ENCODE data around the gene OSBPL6.
A peak's percentile ranks its signal among the peaks of the same experiment; 100 is the strongest.

Gene OSBPL6

DNA sequence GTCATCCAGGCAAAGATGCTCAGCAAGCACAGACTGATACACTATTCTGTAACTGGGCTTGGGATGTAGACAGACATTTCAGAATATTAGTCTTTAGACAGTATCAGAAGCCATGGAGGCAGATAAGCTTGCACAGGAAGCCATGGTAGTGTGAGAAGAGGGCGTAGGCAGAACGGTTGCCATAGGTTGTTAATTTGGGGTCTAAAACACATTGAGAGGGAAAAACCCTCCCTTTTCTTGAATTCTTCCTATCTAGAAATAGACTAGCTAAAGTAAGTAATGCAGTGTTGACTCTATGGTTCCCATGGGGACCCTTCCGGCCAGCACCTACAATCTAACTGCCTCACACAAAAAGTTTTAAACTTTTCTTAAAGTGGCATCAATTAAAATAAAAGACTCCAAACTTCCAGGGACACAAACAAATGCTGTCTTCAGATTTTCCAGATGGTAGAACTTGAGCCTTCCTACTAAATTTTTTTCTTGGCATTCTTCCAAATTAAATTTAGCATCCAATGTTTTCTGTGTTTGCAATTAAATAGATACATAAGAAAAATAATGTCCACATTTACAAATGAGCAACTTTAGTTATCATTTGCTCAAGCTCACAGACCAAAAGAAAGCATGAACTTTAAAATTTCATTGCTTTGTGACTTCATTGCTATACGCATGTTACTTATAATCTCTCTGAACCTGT is 254.8 kb downstream of the OSBPL6 start:
- no peak for DNase-seq (ENCODE audit: low read depth)

DNA sequence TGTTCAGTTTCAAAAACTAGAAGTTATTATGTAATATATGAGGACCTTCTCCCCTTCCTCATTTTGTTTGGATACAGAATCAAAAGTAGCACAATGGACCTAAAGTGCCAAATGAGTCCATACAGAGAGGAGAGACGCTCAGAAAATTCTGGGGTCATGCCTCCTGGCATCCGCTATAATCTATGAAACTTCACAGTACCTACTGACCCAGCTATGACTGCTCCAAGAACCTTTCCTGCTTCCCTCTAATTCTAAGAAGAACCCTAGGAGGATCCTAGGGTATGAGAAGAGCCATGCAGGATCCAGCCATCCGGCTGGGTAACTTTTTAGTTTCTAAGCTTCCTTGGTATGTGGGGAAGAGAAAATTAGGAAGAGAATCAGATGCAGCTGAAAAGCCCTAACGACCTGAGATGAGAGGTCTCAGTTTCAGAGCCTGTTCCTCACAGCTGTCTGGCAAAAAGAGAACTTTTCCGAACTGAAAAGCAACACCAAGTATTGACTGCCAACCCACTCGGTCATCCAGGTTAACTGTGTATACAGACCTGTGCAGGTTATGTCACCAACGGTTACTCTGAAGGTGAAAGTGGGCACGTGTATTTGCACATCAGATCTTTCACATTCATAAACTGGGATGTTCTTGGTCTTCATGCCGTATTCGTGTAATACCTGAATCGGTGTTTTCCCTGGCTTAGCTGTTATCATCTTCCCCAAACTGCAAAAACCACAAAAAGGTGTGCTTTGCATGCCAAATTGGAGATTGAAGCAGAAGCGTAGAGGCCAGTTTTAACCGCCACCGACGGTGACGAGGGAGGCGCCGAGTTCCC is 255.6 kb downstream of the OSBPL6 start:
- DNase-seq (ENCODE audit: low read depth) = no peak

DNA sequence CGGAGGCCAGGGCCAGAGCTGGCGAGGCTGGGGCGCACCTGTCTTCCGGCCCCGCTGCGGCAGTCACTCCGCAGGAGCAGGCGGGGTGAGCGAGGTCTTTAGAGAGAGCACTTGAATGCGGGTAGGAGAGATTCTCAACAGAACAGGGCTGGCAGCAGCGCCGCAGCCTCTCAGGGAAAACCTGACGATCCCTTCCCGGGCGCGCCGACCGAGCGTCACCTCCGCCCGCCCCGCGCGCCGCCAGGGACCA is 256.1 kb downstream of the OSBPL6 start:
- DNase-seq (ENCODE audit: low read depth) = no peak

DNA sequence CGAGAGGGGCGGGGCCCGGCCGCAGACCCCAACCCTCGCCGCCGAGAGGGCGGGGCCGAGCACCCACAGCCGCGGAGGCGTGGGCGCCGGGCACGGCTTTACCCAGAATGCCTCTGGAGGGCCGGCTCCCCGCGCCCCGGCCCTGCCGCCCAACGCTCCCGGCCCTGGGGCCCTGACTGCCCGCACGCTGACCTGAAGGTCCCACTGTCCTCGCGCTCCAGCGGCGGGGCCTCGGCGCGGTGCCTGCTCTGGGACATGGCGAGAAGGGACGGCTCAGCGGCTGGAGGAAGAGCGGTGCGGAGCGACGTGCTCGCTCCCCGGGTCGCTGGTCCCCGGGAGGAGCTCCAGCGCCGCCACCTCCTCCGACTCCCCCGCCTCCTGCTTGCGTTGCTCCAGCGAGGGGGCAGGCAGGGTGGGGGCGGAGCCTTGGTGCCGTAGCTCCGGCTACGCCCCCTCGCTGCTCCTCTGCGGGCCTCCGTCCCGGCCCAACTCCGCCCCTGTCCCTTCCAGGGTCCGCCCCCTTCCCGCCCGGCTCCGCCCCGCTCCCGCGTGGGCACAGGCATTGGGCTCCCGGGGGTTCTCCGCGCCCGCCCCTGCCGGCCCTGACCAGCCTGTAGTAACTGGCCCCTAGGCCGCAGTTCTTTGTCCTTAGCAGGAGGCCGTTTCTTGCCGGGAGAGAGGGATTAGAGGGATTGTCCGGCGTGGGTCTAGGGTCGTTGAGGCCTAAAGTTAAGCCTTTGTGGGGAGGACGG is 256.6 kb downstream of the OSBPL6 start, which contains the start of the genes PJVK and PRKRA:
Gene PJVK, plus strand, starts transcription at position 605 of the 752 bp plus-strand sequence. CDS start 2,032 bp downstream, outside the sequence.
Gene PRKRA, minus strand, starts transcription at position 402 of the 752 bp plus-strand sequence. Its CDS starts 145 bp downstream, at position 257.
- DNase-seq (ENCODE audit: low read depth) = peak; percentile 88

DNA sequence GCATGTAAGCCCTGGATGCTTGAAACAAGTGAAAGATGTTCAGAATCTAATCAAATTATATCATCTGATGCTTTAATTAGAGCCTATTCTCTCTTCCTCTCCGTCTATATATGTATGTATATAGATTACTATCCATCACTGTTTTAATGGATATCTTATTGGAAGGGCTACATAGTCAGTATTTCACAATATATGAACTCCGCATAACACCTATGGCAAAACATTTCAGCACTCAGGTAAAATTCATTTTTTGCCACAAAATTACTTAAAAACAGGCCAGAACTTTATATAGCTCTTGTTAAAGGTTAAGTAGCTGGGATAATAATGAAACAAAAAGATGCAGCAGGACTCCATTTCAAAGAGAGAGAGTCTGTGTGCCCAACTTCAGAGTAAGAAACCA is 258.0 kb downstream of the OSBPL6 start:
- DNase-seq (ENCODE audit: low read depth) = no peak
